Left lobe of liver (tissue), 2 donors: ENCODE results near the gene DHRS11. TPM values are rescaled to one million over a fixed set of nuclear protein-coding genes. Genes with fewer than 3 reads are reported as not detected.

Source experiments
- ATAC-seq: fragments of 200-7000 bp; cut with Tn5 transposase; one replicate; pipeline ENCODE4 v1.9.1; 2020; ENCODE audit warnings: mild to moderate bottlenecking, moderate library complexity
- DNase-seq: peaks from one replicate; pipeline ENCODE4 v3.0.0-alpha.2; 2020; ENCODE audit warnings: low spot score
- total RNA-seq: library from RNA; stranded (reverse); gene quantifications from one replicate; pipeline ENCODE4 v1.2.1, GENCODE V29; 2021
- donor health status: DM: no; HTN: no; CAD: no; lungs with moderate emphysema.
- donor health status: DM: no; HTN: yes; CAD: no.

DHRS11 gene
- total RNA-seq, 1 donor from 2014 or later: 11.3 TPM

DNA sequence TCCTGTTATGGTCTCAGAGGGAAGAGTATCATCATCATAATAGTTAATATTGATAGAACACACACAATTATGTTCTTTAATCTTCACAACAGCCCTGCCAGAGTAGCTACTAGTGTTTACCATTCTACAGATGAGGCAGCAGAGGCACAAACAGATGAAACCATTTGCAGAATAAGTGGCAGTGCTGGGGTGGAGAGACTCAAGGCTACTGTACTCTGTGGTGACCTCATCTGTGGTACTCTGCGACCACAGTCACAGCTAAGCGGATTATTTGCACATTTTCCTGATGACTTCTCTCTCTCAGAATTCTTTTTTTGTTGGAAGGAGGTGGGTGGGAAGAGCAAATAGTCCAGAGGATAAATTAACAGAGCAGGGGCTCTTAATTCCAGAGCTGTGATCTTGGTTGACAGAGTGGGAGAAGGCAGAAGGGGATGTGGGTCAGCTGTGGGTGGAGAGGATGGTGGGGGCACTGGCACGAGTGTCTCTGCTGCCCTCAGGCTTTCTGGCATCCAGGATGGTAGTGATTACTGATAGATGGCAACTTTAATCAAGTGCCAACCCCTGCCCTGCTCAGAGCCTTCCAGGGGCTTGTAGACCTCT lies 51.5 kb downstream of the DHRS11 start:
- ATAC-seq: no peak
- DNase-seq: no peak

GRCh38 chr17:36645422-36645821 lies 53.7 kb downstream of the DHRS11 start:
- ATAC-seq: no peak
- DNase-seq: no peak

DNA sequence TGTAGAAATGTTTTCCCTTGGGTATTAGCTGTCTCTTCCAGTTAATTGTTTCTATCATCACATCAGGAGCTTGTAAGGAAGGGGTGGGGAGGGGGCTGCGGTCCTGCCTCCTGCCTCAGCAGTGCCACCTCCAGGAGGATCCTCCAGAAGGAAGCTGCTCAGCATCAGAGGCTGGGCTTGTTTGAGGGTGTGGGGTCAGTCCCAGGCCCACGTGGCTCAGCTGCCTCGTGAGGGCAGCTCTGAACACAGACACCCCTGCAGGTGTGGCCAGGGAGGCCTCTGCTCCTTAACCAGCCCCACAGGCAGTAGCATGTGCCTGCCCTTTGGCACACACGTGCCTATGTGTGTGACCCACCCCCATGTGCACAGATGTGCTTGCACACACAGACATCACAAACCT lies 56.0 kb downstream of the DHRS11 start:
- no peak for ATAC-seq
- no peak for DNase-seq

GRCh38 chr17:36650096-36650775 lies 58.6 kb downstream of the DHRS11 start:
- ATAC-seq (no peak), DNase-seq (no peak)

Other genes with a start within 250 kb of the DHRS11 start
- gene TBC1D3H, start 203.4 kb upstream of the DHRS11 start, total RNA-seq: not detected
- 10.7 TPM for gene ZNHIT3, start 105.2 kb upstream of the DHRS11 start, total RNA-seq
- gene MYO19, start 57.0 kb upstream of the DHRS11 start, total RNA-seq: 22.2 TPM
- gene PIGW, start 56.9 kb upstream of the DHRS11 start, total RNA-seq: 3.3 TPM
- 30.1 TPM for gene GGNBP2, start 47.0 kb upstream of the DHRS11 start, total RNA-seq
- 6.4 TPM for gene MRM1, start 9.7 kb downstream of the DHRS11 start, total RNA-seq